Upper lobe of right lung (tissue), 1 donor: ENCODE measurements around the gene PTPDC1. TPM values are rescaled to one million over a fixed set of nuclear protein-coding genes. Genes with fewer than 3 reads are reported as not detected.

Experiments
- ATAC-seq: fragments of 200-7000 bp; cut with Tn5 transposase; one replicate; pipeline ENCODE4 v1.9.1; 2020; ENCODE audit warnings: mild to moderate bottlenecking, moderate library complexity
- DNase-seq: peaks from one replicate; pipeline ENCODE4 v3.0.0-alpha.2; 2020
- H3K27ac ChIP-seq: fragments of 200-600 bp; one replicate; pipeline ENCODE4 v1.8.0; 2022
- H3K27me3 ChIP-seq: fragments of 200-600 bp; one replicate; pipeline ENCODE4 v1.8.0; 2022; ENCODE audit warnings: mild to moderate bottlenecking
- H3K36me3 ChIP-seq: fragments of 200-600 bp; one replicate; pipeline ENCODE4 v1.8.0; 2022
- H3K4me1 ChIP-seq: fragments of 200-600 bp; one replicate; pipeline ENCODE4 v1.8.0; 2022
- H3K4me3 ChIP-seq: fragments of 200-600 bp; one replicate; pipeline ENCODE4 v1.8.0; 2022; ENCODE audit warnings: mild to moderate bottlenecking
- H3K9me3 ChIP-seq: fragments of 200-600 bp; one replicate; pipeline ENCODE4 v1.8.0; 2022
- intact Hi-C: fragments of 100-400 bp; cut with DNase I; formaldehyde crosslinking; loops from one replicate; pipeline ENCODE4 v1.11.0; 2022
- long read RNA-seq: library from polyadenylated mRNA; unstranded; transcript quantifications from one replicate; pipeline ENCODE4 v2.0.0, GENCODE V29; 2021
- total RNA-seq: library from RNA; stranded (reverse); fragmentation: NEBNext Ultra II Directional; extraction: Animal tissue kit (Norgen Biotek cat#: 25700); gene quantifications from one replicate; pipeline ENCODE4 v1.2.1, GENCODE V29; 2021
- TF ChIP-seq, protein P1 (sequence below): fragments of 200-600 bp; IDR thresholded peaks from one replicate; pipeline ENCODE4 v1.8.0; 2022; ENCODE audit warnings: antibody characterized with exemption
- donor health status: DM: no; HTN: yes; CAD: no; lungs with severe emphysema.

Gene PTPDC1, protein sequence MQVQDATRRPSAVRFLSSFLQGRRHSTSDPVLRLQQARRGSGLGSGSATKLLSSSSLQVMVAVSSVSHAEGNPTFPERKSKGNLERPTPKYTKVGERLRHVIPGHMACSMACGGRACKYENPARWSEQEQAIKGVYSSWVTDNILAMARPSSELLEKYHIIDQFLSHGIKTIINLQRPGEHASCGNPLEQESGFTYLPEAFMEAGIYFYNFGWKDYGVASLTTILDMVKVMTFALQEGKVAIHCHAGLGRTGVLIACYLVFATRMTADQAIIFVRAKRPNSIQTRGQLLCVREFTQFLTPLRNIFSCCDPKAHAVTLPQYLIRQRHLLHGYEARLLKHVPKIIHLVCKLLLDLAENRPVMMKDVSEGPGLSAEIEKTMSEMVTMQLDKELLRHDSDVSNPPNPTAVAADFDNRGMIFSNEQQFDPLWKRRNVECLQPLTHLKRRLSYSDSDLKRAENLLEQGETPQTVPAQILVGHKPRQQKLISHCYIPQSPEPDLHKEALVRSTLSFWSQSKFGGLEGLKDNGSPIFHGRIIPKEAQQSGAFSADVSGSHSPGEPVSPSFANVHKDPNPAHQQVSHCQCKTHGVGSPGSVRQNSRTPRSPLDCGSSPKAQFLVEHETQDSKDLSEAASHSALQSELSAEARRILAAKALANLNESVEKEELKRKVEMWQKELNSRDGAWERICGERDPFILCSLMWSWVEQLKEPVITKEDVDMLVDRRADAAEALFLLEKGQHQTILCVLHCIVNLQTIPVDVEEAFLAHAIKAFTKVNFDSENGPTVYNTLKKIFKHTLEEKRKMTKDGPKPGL
- 10.0 TPM for total RNA-seq
- long read RNA-seq, full-length matches to known transcripts = 5 of 7 reads
- long read RNA-seq, partial matches to known transcripts = 0 of 7 reads
- long read RNA-seq, other reads (novel, unspliced or antisense) = 2 of 7 reads

DNA sequence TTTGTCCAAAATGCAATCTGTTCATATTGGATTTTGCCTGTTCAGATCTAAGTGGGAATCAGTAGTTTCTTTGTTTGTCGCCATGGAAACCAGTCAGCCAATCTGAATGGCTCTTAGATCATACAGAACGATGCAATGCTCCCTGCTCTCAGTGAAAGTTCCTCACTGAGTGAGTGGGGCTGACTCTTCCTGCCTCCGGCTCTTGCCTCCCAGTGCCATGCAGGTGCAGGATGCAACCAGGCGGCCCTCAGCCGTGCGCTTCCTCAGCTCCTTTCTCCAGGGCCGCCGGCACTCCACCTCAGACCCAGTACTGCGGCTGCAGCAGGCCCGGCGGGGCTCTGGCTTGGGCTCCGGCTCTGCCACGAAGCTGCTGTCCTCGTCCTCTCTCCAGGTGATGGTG is at the start of gene PTPDC1:
Gene PTPDC1 (plus strand): TSS at position 151 of the 400 bp plus-strand sequence. CDS start 67 bp downstream, at position 218.
- TF ChIP-seq, protein P1, sequence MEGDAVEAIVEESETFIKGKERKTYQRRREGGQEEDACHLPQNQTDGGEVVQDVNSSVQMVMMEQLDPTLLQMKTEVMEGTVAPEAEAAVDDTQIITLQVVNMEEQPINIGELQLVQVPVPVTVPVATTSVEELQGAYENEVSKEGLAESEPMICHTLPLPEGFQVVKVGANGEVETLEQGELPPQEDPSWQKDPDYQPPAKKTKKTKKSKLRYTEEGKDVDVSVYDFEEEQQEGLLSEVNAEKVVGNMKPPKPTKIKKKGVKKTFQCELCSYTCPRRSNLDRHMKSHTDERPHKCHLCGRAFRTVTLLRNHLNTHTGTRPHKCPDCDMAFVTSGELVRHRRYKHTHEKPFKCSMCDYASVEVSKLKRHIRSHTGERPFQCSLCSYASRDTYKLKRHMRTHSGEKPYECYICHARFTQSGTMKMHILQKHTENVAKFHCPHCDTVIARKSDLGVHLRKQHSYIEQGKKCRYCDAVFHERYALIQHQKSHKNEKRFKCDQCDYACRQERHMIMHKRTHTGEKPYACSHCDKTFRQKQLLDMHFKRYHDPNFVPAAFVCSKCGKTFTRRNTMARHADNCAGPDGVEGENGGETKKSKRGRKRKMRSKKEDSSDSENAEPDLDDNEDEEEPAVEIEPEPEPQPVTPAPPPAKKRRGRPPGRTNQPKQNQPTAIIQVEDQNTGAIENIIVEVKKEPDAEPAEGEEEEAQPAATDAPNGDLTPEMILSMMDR = no peak
- peak within 1 kb of the TSS; percentile 20 for H3K27ac ChIP-seq
- H3K9me3 ChIP-seq = no peaks in the 10 kb centered on the region
- no peak for DNase-seq
- H3K27me3 ChIP-seq = no peaks in the 10 kb centered on the region
- ATAC-seq = peak; percentile 19
- peaks cover 13% of the 10 kb centered on the region for H3K4me1 ChIP-seq
- H3K36me3 ChIP-seq = no peaks in the 10 kb centered on the region
- intact Hi-C loops = no loop called here
- H3K4me3 ChIP-seq = no peak within 1 kb of the TSS

DNA sequence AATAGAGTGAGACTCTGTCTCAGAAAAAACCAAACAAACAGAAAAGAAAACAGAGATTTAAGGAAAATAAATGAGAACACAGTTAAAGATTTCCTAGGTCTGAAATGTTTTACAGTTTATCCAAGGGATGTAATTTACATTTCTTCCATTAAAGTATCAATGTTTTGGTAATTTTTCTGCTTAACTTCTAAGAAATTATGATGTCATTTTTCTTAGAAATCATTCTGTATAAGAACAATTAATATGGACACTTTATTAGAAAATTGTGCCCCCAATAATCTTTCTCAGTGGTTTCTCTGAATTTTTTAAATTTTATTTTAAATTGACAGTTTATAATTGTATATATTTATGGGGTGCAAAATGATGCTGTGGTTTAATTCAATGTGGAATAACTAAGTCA is 49.8 kb upstream of the PTPDC1 start:
- intact Hi-C loops = no loop called here
- TF ChIP-seq, protein P1 = no peak
- no peaks in the 10 kb centered on the region for H3K9me3 ChIP-seq
- peaks cover 4% of the 10 kb centered on the region for H3K4me1 ChIP-seq
- H3K36me3 ChIP-seq = no peaks in the 10 kb centered on the region
- H3K4me3 ChIP-seq = no peak overlapping the region
- H3K27ac ChIP-seq = no peak overlapping the region
- H3K27me3 ChIP-seq = no peaks in the 10 kb centered on the region
- no peak for DNase-seq
- ATAC-seq = no peak

DNA sequence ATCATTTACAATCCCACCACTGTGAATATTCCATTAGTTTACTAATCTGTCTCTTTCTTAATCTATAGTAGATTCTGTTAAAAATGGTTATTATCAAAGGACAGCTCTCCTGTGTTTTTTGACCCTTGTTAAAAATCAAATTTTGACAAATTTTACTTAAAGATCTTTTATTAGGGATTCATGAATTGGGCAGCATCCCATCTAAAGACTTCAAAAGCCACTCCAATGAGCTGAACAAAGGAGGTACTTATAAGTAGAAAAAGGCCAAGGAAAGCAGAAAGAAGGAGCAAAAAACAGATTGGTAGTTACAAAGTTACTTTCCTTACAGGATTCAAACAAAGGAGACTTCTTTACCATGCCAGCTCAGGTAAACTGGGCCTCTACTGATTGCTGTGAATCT is 44.5 kb upstream of the PTPDC1 start:
- no peaks in the 10 kb centered on the region for H3K27me3 ChIP-seq
- H3K9me3 ChIP-seq = no peaks in the 10 kb centered on the region
- ATAC-seq (no peak), DNase-seq (no peak)
- H3K4me3 ChIP-seq = no peak overlapping the region
- H3K4me1 ChIP-seq = no peaks in the 10 kb centered on the region
- no peak overlapping the region for H3K27ac ChIP-seq
- intact Hi-C loops = no loop called here
- H3K36me3 ChIP-seq = no peaks in the 10 kb centered on the region
- TF ChIP-seq, protein P1 = no peak

DNA sequence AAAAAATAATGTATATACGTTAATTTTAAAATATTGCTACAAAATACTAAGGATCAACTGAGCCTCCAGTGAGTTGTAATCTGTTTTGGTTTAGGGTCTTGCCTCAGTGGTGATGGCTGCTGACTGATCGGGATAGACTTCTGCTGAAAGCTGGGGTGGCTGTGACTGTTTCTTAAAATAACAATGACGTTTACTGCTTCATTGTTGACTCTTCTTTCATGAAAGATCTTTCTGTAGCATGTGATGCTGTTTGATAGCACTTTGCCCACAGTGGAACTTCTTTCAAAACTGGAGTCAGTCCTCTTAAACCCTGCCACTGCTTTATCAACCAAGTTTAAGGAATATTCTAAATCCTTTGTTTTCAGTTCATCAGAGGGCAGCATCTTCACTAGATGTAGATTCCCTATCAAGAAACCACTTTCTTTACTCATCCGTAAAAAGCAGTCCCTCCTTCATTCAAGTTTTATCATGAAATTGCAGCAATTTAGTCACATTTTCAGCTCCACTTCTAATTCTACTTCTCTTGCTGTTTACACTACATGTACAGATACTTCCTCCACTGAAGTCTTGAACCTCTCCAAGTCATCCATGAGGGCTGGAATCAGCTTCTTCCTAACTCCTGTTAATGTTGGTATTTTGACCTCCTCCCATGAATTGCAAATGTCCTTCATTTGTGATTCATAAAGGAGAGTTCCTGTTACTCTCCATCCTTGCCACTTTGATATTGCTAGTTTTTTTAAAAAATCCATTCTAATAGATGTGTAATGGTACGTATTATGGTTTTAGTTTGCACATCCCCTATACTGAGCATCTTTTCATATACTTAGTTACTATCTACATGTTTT is 41.5 kb upstream of the PTPDC1 start:
- no peaks in the 10 kb centered on the region for H3K36me3 ChIP-seq
- no peak overlapping the region for H3K27ac ChIP-seq
- intact Hi-C loops = no loop called here
- H3K9me3 ChIP-seq = no peaks in the 10 kb centered on the region
- TF ChIP-seq, protein P1 = no peak
- DNase-seq (no peak), ATAC-seq (no peak)
- no peaks in the 10 kb centered on the region for H3K4me1 ChIP-seq
- no peaks in the 10 kb centered on the region for H3K27me3 ChIP-seq
- H3K4me3 ChIP-seq = no peak overlapping the region

DNA sequence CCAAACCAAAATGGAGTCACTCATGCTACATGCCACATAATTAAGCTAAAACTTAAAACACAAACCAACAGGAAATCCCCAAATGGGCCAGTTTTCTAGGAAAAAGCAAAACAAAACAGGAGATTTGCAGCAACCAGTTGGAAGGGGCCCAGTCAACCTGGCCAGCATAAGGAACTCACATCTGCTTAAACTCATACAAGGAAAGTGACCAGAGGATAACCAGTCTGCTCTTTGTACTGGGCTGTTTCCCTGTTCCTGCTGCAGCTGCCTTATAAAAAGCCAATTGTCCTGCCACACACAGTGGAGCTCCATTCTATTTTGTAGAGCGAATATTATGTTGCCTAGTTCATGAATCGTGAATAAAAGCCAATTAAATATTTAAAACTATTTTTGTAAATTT is 29.5 kb upstream of the PTPDC1 start:
- no peak overlapping the region for H3K27ac ChIP-seq
- no peak for ATAC-seq
- intact Hi-C loops = no loop called here

More for the DNA sequence above, 29.5 kb upstream of the PTPDC1 start:
- H3K27me3 ChIP-seq = no peaks in the 10 kb centered on the region
- TF ChIP-seq, protein P1 = no peak
- H3K9me3 ChIP-seq = no peaks in the 10 kb centered on the region
- H3K4me1 ChIP-seq = peaks cover 5% of the 10 kb centered on the region
- DNase-seq = no peak
- no peaks in the 10 kb centered on the region for H3K36me3 ChIP-seq
- no peak overlapping the region for H3K4me3 ChIP-seq
